ENCODE results near the gene HTR4.

The HTR4 gene

DNA sequence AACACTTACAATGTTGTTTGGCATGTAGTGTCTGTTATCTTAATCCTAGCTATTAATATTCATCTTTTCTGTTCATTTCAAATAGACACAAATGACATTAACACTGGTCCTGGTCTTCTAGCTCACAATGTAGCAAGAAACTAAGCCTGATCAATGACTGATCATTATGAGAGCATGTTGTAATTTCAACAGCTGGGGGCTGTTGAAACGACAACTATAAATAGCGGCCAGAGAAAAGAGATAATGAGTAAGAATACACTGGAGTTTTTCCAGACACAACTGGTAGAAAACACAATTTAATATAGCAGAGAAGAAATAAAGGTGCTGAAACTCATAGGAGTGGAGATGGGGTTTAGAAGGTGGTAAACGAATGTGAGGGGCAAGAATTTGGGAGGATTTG, 89.2 kb downstream of the HTR4 start:
- TF ChIP-seq CTCF (IDR thresholded peaks at IDR 0.05): no peak
- Histone ChIP-seq H3K4me2 (ENCODE audit: low read length) (no peak overlapping the region), H3K4me1 (no peaks in the 10 kb centered on the region), H3K27ac (no peak overlapping the region), H3K27me3 (ENCODE audit: control insufficient read depth, insufficient read depth, low read length) (no peaks in the 10 kb centered on the region), H2AFZ (no peak overlapping the region), H3K36me3 (ENCODE audit: control insufficient read depth, insufficient read depth, low read length) (no peaks in the 10 kb centered on the region), H3K4me3 (ENCODE audit: low read depth, low read length) (no peak overlapping the region), H3K9ac (no peak overlapping the region), H3K9me3 (ENCODE audit: control insufficient read depth, low read length) (no peaks in the 10 kb centered on the region), H3K79me2 (no peaks in the 10 kb centered on the region)

GRCh38 chr5:148563021-148563420, 91.3 kb downstream of the HTR4 start:
- no peak for TF ChIP-seq CTCF (IDR thresholded peaks at IDR 0.05)
- H3K4me1 ChIP-seq: no peaks in the 10 kb centered on the region
- H3K9me3 ChIP-seq (ENCODE audit: control insufficient read depth, low read length): no peaks in the 10 kb centered on the region
- H2AFZ ChIP-seq: no peak overlapping the region
- no peaks in the 10 kb centered on the region for H3K79me2 ChIP-seq
- H3K36me3 ChIP-seq (ENCODE audit: control insufficient read depth, insufficient read depth, low read length): no peaks in the 10 kb centered on the region
- H3K4me3 ChIP-seq (ENCODE audit: low read depth, low read length): no peak overlapping the region
- H3K4me2 ChIP-seq (ENCODE audit: low read length): no peak overlapping the region
- no peaks in the 10 kb centered on the region for H3K27me3 ChIP-seq (ENCODE audit: control insufficient read depth, insufficient read depth, low read length)
- no peak overlapping the region for H3K9ac ChIP-seq
- no peak overlapping the region for H3K27ac ChIP-seq

DNA sequence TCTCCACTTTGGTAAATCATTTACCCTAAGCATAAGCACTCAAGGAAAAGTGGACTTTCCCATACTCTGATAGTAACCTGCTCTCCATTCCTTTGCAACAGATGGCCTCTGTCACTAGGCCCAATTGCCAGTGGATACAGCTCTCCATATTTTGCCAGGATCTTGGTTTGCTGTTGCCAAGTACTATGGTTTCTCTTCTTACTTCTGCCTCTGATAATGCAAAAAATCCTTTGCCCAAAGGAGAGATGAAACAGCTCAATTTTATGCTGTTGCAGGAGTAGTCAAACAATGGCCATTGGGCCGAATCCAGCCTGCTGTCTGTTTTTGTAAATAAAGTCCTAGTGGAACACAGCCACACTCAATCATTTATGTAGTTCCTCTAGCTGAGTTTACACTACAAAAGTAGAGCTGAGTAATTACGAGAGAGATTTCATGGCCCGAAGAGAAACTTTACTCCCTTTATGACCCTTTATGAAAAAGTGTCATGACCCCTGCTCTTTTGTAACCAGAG, 92.5 kb downstream of the HTR4 start:
- Histone ChIP-seq H3K9ac (no peak overlapping the region), H3K27ac (no peak overlapping the region), H3K79me2 (no peaks in the 10 kb centered on the region), H3K9me3 (ENCODE audit: control insufficient read depth, low read length) (no peaks in the 10 kb centered on the region), H3K4me3 (ENCODE audit: low read depth, low read length) (no peak overlapping the region), H3K27me3 (ENCODE audit: control insufficient read depth, insufficient read depth, low read length) (no peaks in the 10 kb centered on the region), H2AFZ (no peak overlapping the region), H3K4me2 (ENCODE audit: low read length) (no peak overlapping the region), H3K36me3 (ENCODE audit: control insufficient read depth, insufficient read depth, low read length) (no peaks in the 10 kb centered on the region), H3K4me1 (no peaks in the 10 kb centered on the region)
- TF ChIP-seq CTCF (IDR thresholded peaks at IDR 0.05): no peak

DNA sequence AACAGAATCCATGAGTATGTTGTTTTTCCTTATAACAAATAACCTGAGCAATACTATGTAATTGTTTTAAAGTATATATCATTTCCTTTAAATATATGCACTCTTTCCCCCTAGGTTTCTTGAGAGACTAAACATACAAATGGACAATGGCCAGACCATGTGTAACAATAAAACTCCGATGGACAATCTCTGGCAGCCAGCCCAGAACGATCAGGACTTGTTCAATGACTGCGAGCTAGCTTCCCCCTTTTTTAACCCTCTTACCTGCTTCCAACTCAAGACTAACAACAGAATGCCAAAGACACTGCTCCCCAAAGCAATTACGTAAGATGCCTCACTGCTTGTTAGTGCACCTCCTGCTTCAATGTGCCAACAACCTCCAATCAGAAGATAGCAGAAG, 94.9 kb downstream of the HTR4 start:
- Histone ChIP-seq H3K36me3 (ENCODE audit: control insufficient read depth, insufficient read depth, low read length) (no peaks in the 10 kb centered on the region), H3K4me3 (ENCODE audit: low read depth, low read length) (no peak overlapping the region), H3K27ac (no peak overlapping the region), H3K9me3 (ENCODE audit: control insufficient read depth, low read length) (no peaks in the 10 kb centered on the region), H2AFZ (no peak overlapping the region), H3K79me2 (no peaks in the 10 kb centered on the region), H3K9ac (no peak overlapping the region), H3K4me2 (ENCODE audit: low read length) (no peak overlapping the region), H3K4me1 (no peaks in the 10 kb centered on the region), H3K27me3 (ENCODE audit: control insufficient read depth, insufficient read depth, low read length) (no peaks in the 10 kb centered on the region)
- TF ChIP-seq CTCF (IDR thresholded peaks at IDR 0.05): no peak

GRCh38 chr5:148558892-148559291, 95.4 kb downstream of the HTR4 start:
- H3K27me3 ChIP-seq (ENCODE audit: control insufficient read depth, insufficient read depth, low read length): no peaks in the 10 kb centered on the region
- H3K4me3 ChIP-seq (ENCODE audit: low read depth, low read length): no peak overlapping the region
- no peak overlapping the region for H3K4me2 ChIP-seq (ENCODE audit: low read length)
- no peaks in the 10 kb centered on the region for H3K36me3 ChIP-seq (ENCODE audit: control insufficient read depth, insufficient read depth, low read length)
- H2AFZ ChIP-seq: no peak overlapping the region
- no peaks in the 10 kb centered on the region for H3K4me1 ChIP-seq
- H3K27ac ChIP-seq: no peak overlapping the region
- H3K9me3 ChIP-seq (ENCODE audit: control insufficient read depth, low read length): no peaks in the 10 kb centered on the region
- TF ChIP-seq CTCF (IDR thresholded peaks at IDR 0.05): no peak
- H3K9ac ChIP-seq: no peak overlapping the region
- no peaks in the 10 kb centered on the region for H3K79me2 ChIP-seq
